Sigmoid colon (tissue), 7 donors: ENCODE measurements around the gene MAP4K5. TPM values are rescaled to one million over a fixed set of nuclear protein-coding genes. Genes with fewer than 3 reads are reported as not detected.

Source experiments
- DNase-seq: peaks from one replicate; pipeline ENCODE4 v3.0.0-alpha.2; 2019
- H3K27ac ChIP-seq, 4 donors: fragments of 200-600 bp; sonication (generic); one replicate each; pipeline ENCODE4 v1.5.1; 2016 to 2019; ENCODE audit warnings: mild to moderate bottlenecking in 1 of 4
- H3K27me3 ChIP-seq, 3 donors: fragments of 200-600 bp; sonication (generic); one replicate each; pipeline ENCODE4 v1.5.1; 2019; ENCODE audit warnings: mild to moderate bottlenecking in 1 of 3
- H3K36me3 ChIP-seq, 4 donors: fragments of 200-600 bp; sonication (generic); one replicate each; pipeline ENCODE4 v1.5.1; 2016 to 2019
- H3K4me1 ChIP-seq, 4 donors: fragments of 200-600 bp; sonication (generic); one replicate each; pipeline ENCODE4 v1.5.1; 2017 to 2019
- H3K4me3 ChIP-seq, 4 donors: fragments of 200-600 bp; sonication (generic); one replicate each; pipeline ENCODE4 v1.5.1; 2017 to 2019; ENCODE audit warnings: mild to moderate bottlenecking in 2 of 4, moderate library complexity in 1 of 4
- H3K9me3 ChIP-seq, 4 donors: fragments of 200-600 bp in 3 of 4; sonication (generic) in 3 of 4; one replicate each; pipeline versions ENCODE4 v1.5.1 to v1.6.1; 2013 to 2019
- EP300 ChIP-seq, 4 donors: sonication (generic); formaldehyde crosslinking; IDR thresholded peaks; one replicate each; pipeline ENCODE4 v1.6.1; 2017; ENCODE audit warnings: antibody characterized with exemption in 4 of 4
- POLR2A ChIP-seq, 2 donors: fragments of 450-650 bp; IDR thresholded peaks; one replicate each; pipeline ENCODE4 v1.6.1; 2016; ENCODE audit warnings: antibody characterized with exemption in 2 of 2, mild to moderate bottlenecking in 2 of 2, moderate library complexity in 2 of 2
- POLR2AphosphoS5 ChIP-seq, 4 donors: sonication (generic); formaldehyde crosslinking; IDR thresholded peaks; one replicate each; pipeline ENCODE4 v1.6.1; 2017; ENCODE audit warnings: antibody characterized with exemption in 4 of 4
- WGBS, 2 donors: extraction: QIAGEN DNeasy Blood & Tissue Kit; methylation state at CpG; one replicate each; pipeline ENCODE4 v1.1.7; 2013; 5-methylcytosine and 5-hydroxymethylcytosine counted together
- intact Hi-C: fragments of 100-400 bp; cut with DNase I; formaldehyde crosslinking; loops from one replicate; pipeline ENCODE4 v1.15.1; 2023
- polyA plus RNA-seq, 3 donors: library from polyadenylated mRNA; stranded (reverse); fragments of 200-250 nt; gene quantifications; one replicate each; pipeline ENCODE4 v1.2.3, GENCODE V29; 2013
- total RNA-seq, 4 donors: library from RNA; depleted of rRNA; stranded (reverse); fragments of >200 nt; gene quantifications; one replicate each; pipeline ENCODE4 v1.1.0, GENCODE V29; 2016
- TF ChIP-seq, protein P1 (sequence below), 4 experiments: fragments of 450-650 bp in 3 of 4; fragments of 200-600 bp in 1 of 4; IDR thresholded peaks; one replicate each; pipeline ENCODE4 v1.5.1; 2016 to 2019; ENCODE audit warnings: antibody characterized with exemption in 4 of 4, mild to moderate bottlenecking in 3 of 4, moderate library complexity in 2 of 4
- donor health status: healthy with polysubstance abuse.
- donor health status: Bipolar disorder and iron deficiency.
- donor health status: healthy.

MAP4K5 gene
- total and polyA plus RNA-seq, 7 donors = 12.6 to 314 (median 144) TPM

DNA sequence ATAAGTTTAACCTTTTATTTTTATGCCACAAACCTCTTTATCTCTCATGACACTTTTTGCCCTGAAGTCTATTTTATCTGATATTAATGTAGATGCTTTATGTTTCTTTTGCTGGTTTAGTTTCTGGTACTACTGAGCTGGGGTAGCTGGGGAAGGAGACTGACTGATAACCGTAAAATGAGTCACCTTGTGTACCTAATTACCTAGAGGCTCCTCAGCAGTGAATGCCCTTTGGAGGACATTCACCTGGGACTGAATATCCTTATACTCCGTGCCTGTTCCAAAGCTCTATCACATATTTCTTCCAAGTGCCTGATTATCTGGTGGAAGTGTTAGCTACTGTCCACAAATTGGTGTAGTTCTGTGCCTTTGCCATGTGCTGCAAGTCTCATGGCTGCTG lies 41.5 kb upstream of the MAP4K5 start:
- no peak for TF ChIP-seq POLR2AphosphoS5 (IDR thresholded peaks at IDR 0.05)
- no peak for TF ChIP-seq EP300 (IDR thresholded peaks at IDR 0.05)
- TF ChIP-seq POLR2A (IDR thresholded peaks at IDR 0.05) = no peak
- TF ChIP-seq, protein P1, sequence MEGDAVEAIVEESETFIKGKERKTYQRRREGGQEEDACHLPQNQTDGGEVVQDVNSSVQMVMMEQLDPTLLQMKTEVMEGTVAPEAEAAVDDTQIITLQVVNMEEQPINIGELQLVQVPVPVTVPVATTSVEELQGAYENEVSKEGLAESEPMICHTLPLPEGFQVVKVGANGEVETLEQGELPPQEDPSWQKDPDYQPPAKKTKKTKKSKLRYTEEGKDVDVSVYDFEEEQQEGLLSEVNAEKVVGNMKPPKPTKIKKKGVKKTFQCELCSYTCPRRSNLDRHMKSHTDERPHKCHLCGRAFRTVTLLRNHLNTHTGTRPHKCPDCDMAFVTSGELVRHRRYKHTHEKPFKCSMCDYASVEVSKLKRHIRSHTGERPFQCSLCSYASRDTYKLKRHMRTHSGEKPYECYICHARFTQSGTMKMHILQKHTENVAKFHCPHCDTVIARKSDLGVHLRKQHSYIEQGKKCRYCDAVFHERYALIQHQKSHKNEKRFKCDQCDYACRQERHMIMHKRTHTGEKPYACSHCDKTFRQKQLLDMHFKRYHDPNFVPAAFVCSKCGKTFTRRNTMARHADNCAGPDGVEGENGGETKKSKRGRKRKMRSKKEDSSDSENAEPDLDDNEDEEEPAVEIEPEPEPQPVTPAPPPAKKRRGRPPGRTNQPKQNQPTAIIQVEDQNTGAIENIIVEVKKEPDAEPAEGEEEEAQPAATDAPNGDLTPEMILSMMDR (IDR thresholded peaks at IDR 0.05) = no peak
- intact Hi-C loops = no loop called here
- no peaks in the 10 kb centered on the region for H3K36me3 ChIP-seq
- H3K27me3 ChIP-seq = no peaks in the 10 kb centered on the region
- no peak for DNase-seq
- peaks cover 0 to 4% (median 0%) of the 10 kb centered on the region in 4 donors for H3K9me3 ChIP-seq
- 41 to 76% methylated on average over 2 of the region's 2 CpGs for WGBS, 2 donors
- H3K4me3 ChIP-seq = no peak overlapping the region
- no peak overlapping the region for H3K27ac ChIP-seq
- peaks cover 0 to 6% (median 0%) of the 10 kb centered on the region in 4 donors for H3K4me1 ChIP-seq

DNA sequence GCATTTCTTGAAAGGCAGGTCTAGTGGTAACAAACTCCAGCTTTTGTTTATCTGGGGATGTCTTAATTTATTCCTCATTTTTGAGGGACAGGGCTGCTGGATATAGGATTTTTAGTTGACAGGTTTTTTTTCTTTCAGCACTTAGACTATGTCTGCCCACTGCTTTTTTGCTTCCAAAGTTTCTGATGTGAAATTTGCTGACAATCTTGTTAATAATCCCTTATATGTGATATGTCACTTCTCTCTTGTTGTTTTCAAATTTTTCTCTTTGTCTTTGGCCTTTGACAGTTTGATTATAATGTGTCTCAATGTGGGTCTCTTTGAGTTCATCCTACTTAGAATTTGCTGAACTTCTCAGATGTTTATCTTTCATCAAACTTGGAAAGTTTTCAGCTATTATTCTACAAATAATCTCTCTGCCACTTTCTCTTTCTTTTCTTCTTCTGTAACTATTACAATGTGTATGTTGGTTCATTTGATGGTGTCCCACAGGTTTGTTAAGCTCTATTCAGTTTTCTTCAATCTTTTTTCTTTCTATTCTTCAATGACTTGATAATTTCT lies 37.4 kb upstream of the MAP4K5 start:
- intact Hi-C loops = no loop called here
- Histone ChIP-seq H3K27me3 (no peaks in the 10 kb centered on the region), H3K9me3 (peaks cover 0 to 4% (median 0%) of the 10 kb centered on the region in 4 donors), H3K27ac (no peak overlapping the region), H3K4me3 (no peak overlapping the region), H3K36me3 (no peaks in the 10 kb centered on the region), H3K4me1 (peaks cover 0 to 6% (median 0%) of the 10 kb centered on the region in 4 donors)
- no peak for DNase-seq
- TF ChIP-seq EP300 (IDR thresholded peaks at IDR 0.05) (no peak), POLR2A (IDR thresholded peaks at IDR 0.05) (no peak), POLR2AphosphoS5 (IDR thresholded peaks at IDR 0.05) (no peak)
- TF ChIP-seq, protein P1 (IDR thresholded peaks at IDR 0.05) = no peak

DNA sequence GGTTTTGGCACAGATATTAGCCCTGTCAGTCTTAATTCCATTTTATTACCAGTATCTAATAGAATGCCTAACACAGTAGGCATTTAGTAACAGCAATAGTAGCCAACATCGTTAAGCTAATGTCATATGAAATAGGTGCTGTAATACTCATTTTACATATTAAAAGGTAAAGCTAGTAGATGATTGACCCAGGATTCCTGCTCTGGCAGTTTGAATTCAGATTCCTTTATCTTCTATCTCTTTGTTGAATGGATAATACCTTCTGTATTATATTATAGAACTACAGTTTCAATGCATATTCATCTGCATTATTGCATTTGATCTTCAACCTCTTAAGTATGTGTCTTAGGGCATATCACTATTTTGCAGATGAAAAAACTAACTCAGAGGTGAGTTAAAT lies 30.5 kb upstream of the MAP4K5 start:
- Histone ChIP-seq H3K9me3 (no peaks in the 10 kb centered on the region), H3K27me3 (no peaks in the 10 kb centered on the region), H3K27ac (no peak overlapping the region), H3K4me3 (no peak overlapping the region), H3K36me3 (no peaks in the 10 kb centered on the region), H3K4me1 (peaks cover 0 to 17% (median 11%) of the 10 kb centered on the region in 4 donors)
- DNase-seq = no peak
- TF ChIP-seq, protein P1 (IDR thresholded peaks at IDR 0.05) = no peak
- TF ChIP-seq EP300 (IDR thresholded peaks at IDR 0.05) (no peak), POLR2AphosphoS5 (IDR thresholded peaks at IDR 0.05) (no peak), POLR2A (IDR thresholded peaks at IDR 0.05) (no peak)
- WGBS, 2 donors = 48 to 82% methylated on average over 1 of the region's 1 CpG
- intact Hi-C loops = loop anchor here (5.0 kb wide), 1 partner anchor 104 kb away; the partner anchor contains the start of gene SAV1

DNA sequence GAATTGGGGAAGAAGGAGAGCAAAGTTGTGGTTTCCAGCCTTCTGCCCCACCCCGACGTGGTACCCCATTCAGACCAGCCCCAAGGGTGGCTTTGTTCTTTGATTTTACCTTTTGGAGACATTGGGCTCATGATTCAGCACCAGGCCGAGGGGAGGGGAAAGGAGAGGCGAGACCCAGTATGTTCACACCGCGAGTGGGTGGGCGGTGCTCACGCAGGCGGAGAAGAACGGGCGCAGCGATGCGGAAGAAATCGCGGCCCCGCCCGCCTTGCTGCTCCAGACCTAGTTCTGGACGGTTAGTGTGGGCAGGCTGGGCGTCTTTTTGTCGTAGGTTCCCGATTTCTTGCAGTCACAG lies 28.5 kb upstream of the MAP4K5 start:
- Histone ChIP-seq H3K27me3 (no peaks in the 10 kb centered on the region), H3K36me3 (no peaks in the 10 kb centered on the region), H3K4me3 (peak overlapping the region; percentile 66 to 90 (median 76)), H3K4me1 (peaks cover 0 to 17% (median 11%) of the 10 kb centered on the region in 4 donors), H3K27ac (peak overlapping the region; percentile 88 to 97 (median 96)), H3K9me3 (no peaks in the 10 kb centered on the region)
- TF ChIP-seq POLR2A (IDR thresholded peaks at IDR 0.05) (peak; percentile 26 to 60), EP300 (IDR thresholded peaks at IDR 0.05) (no peak), POLR2AphosphoS5 (IDR thresholded peaks at IDR 0.05) (peak; percentile 77 to 85 (median 82))
- TF ChIP-seq, protein P1 (IDR thresholded peaks at IDR 0.05) = no peak
- intact Hi-C loops = loop anchor here (5.0 kb wide), 1 partner anchor 106 kb away; the partner anchor contains the start of gene SAV1
- DNase-seq = peak; percentile 94
- 0 to 1% methylated on average over 21 of the region's 21 CpGs for WGBS, 2 donors
